Liver (tissue), 3 donors: ENCODE results near the gene PRPH.

Experiments
- REST ChIP-seq: IDR thresholded peaks from 2 replicates; pipeline ENCODE4 v1.6.1; 2016; ENCODE audit warnings: antibody characterized with exemption, mild to moderate bottlenecking
- SP1 ChIP-seq: IDR thresholded peaks from 2 replicates; pipeline ENCODE4 v1.6.1; 2018; ENCODE audit warnings: antibody characterized with exemption, mild to moderate bottlenecking
- YY1 ChIP-seq: IDR thresholded peaks from 2 replicates; pipeline ENCODE4 v1.6.1; 2016; ENCODE audit warnings: antibody characterized with exemption, mild to moderate bottlenecking
- TF ChIP-seq, protein P1 (sequence below): fragments of 150-350 bp; IDR thresholded peaks from 2 replicates; pipeline ENCODE4 v1.5.1; 2017; ENCODE audit warnings: improper control_type of control experiment, low read depth, low read length; ENCODE audit not compliant: missing input control
- donor health status: healthy.
- donor health status: healthy.

DNA sequence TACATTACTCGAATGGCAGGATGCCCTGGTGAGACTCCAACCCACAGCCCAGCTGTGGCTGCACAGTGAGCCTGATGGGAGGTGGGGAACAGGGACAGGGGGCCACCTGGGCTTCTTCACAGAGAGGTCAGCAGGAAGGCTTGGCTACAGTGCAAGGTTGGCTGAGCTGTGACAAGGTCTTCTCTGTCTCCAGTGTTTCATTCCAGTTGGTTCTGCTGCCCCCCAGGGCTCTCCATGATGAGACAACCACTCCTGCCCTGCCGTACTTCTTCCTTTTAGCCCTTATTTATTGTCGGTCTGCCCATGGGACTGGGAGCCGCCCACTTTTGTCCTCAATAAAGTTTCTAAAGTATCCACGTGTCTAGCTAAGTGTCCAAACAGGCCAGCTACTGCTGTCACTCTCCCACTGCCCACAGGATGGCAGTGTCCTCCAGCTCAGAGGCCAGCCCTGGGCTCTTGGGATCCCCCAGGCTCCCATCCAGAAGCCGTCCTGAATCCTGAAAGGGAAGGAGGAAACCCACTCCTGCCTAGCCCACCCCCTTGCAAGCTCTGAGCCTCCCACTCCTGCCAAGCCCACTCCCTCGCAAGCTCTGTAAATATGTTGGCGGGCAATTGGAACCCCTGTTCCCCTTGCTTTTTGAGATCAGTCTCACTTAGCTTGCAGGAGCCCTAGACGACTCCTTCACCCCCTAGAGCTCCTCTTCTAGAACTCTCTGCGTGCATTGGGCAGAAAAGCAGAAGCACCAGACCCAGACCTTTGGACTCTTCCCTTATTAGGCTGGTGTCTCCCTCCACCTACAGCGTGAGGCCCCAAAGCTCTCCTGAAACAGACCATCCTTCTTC lies 36.7 kb downstream of the PRPH start:
- TF ChIP-seq, protein P1, sequence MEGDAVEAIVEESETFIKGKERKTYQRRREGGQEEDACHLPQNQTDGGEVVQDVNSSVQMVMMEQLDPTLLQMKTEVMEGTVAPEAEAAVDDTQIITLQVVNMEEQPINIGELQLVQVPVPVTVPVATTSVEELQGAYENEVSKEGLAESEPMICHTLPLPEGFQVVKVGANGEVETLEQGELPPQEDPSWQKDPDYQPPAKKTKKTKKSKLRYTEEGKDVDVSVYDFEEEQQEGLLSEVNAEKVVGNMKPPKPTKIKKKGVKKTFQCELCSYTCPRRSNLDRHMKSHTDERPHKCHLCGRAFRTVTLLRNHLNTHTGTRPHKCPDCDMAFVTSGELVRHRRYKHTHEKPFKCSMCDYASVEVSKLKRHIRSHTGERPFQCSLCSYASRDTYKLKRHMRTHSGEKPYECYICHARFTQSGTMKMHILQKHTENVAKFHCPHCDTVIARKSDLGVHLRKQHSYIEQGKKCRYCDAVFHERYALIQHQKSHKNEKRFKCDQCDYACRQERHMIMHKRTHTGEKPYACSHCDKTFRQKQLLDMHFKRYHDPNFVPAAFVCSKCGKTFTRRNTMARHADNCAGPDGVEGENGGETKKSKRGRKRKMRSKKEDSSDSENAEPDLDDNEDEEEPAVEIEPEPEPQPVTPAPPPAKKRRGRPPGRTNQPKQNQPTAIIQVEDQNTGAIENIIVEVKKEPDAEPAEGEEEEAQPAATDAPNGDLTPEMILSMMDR: peak; percentile 90
- no peak for TF ChIP-seq SP1
- no peak for TF ChIP-seq REST
- no peak for TF ChIP-seq YY1
